Stimulated activated naive B cell treated with anti-CD40 and anti-IgM and Interleukin-4, amounts not matched to agents 10 μg/mL and 1 μg/mL and 100 μg/mL, for 72 hours (primary cell): ENCODE measurements around the gene ROCK2.

Experiments
- ATAC-seq, 2 donors: fragments of 150-1000 bp; cut with Tn5 transposase; replicated peaks; 2 replicates each; pipeline ENCODE4 v1.10.0; 2021; ENCODE audit warnings: moderate library complexity in 1 of 2
- DNase-seq: peaks from one replicate; pipeline ENCODE4 v3.0.0; 2021
- H3K27ac Mint-ChIP-seq: one replicate; pipeline ENCODE4 v1.8.0; 2022; ENCODE audit warnings: mild to moderate bottlenecking, mixed read lengths
- H3K27me3 Mint-ChIP-seq, 2 donors: one replicate each; pipeline ENCODE4 v1.8.0; 2022; ENCODE audit warnings: mixed read lengths in 2 of 2
- H3K36me3 Mint-ChIP-seq, 2 donors: one replicate each; pipeline ENCODE4 v1.8.0; 2022; ENCODE audit warnings: mixed read lengths in 2 of 2, mild to moderate bottlenecking in 1 of 2
- H3K4me1 Mint-ChIP-seq, 2 donors: one replicate each; pipeline ENCODE4 v1.8.0; 2022; ENCODE audit warnings: mixed read lengths in 2 of 2, mild to moderate bottlenecking in 1 of 2
- H3K4me3 Mint-ChIP-seq, 2 donors: one replicate each; pipeline ENCODE4 v1.8.0; 2022; ENCODE audit warnings: mild to moderate bottlenecking in 2 of 2, mixed read lengths in 2 of 2, moderate library complexity in 1 of 2
- H3K9me3 Mint-ChIP-seq, 2 donors: one replicate each; pipeline ENCODE4 v1.8.0; 2022; ENCODE audit warnings: mixed read lengths in 2 of 2, mild to moderate bottlenecking in 1 of 2

ROCK2 gene

GRCh38 chr2:11144738-11145079 is 199.7 kb downstream of the ROCK2 start:
- DNase-seq (no peak), ATAC-seq (no peak)
- peaks cover 0 to 1% of the 10 kb centered on the region in 2 donors for H3K9me3 Mint-ChIP-seq

GRCh38 chr2:11144077-11144737 is 200.2 kb downstream of the ROCK2 start:
- no peaks in the 10 kb centered on the region for H3K36me3 Mint-ChIP-seq
- DNase-seq (no peak), ATAC-seq (no peak)
- peaks cover 14 to 17% of the 10 kb centered on the region in 2 donors for H3K27me3 Mint-ChIP-seq
- no peak overlapping the region for H3K27ac Mint-ChIP-seq
- no peak overlapping the region for H3K4me3 Mint-ChIP-seq
- peaks cover 3 to 9% of the 10 kb centered on the region in 2 donors for H3K4me1 Mint-ChIP-seq
- peaks cover 0 to 1% of the 10 kb centered on the region in 2 donors for H3K9me3 Mint-ChIP-seq

More at GRCh38 chr2:11144738-11145079, 199.7 kb downstream of the ROCK2 start:
- no peak overlapping the region for H3K27ac Mint-ChIP-seq
- no peak overlapping the region for H3K4me3 Mint-ChIP-seq
- peaks cover 3 to 9% of the 10 kb centered on the region in 2 donors for H3K4me1 Mint-ChIP-seq
- H3K27me3 Mint-ChIP-seq: peaks cover 14 to 17% of the 10 kb centered on the region in 2 donors
- H3K36me3 Mint-ChIP-seq: no peaks in the 10 kb centered on the region

GRCh38 chr2:11142987-11143386 is 201.4 kb downstream of the ROCK2 start:
- no peak overlapping the region for H3K4me3 Mint-ChIP-seq
- H3K36me3 Mint-ChIP-seq: no peaks in the 10 kb centered on the region
- no peak overlapping the region for H3K27ac Mint-ChIP-seq
- peaks cover 0 to 1% of the 10 kb centered on the region in 2 donors for H3K9me3 Mint-ChIP-seq
- no peak for ATAC-seq
- peaks cover 14 to 17% of the 10 kb centered on the region in 2 donors for H3K27me3 Mint-ChIP-seq
- DNase-seq: no peak
- peaks cover 3 to 9% of the 10 kb centered on the region in 2 donors for H3K4me1 Mint-ChIP-seq

GRCh38 chr2:11142330-11142729 is 202.1 kb downstream of the ROCK2 start:
- Mint-ChIP-seq H3K36me3 (no peaks in the 10 kb centered on the region), H3K27me3 (peaks cover 17% of the 10 kb centered on the region in 2 donors), H3K4me3 (no peak overlapping the region), H3K4me1 (peaks cover 3 to 9% of the 10 kb centered on the region in 2 donors), H3K27ac (no peak overlapping the region), H3K9me3 (peaks cover 0 to 1% of the 10 kb centered on the region in 2 donors)
- ATAC-seq: no peak
- no peak for DNase-seq

GRCh38 chr2:11141319-11141718 is 203.1 kb downstream of the ROCK2 start:
- H3K27ac Mint-ChIP-seq: no peak overlapping the region
- DNase-seq (no peak), ATAC-seq (no peak)
- H3K36me3 Mint-ChIP-seq: no peaks in the 10 kb centered on the region
- no peak overlapping the region for H3K4me3 Mint-ChIP-seq
- H3K27me3 Mint-ChIP-seq: peaks cover 23 to 24% of the 10 kb centered on the region in 2 donors
- H3K9me3 Mint-ChIP-seq: no peaks in the 10 kb centered on the region
- H3K4me1 Mint-ChIP-seq: peaks cover 3 to 9% of the 10 kb centered on the region in 2 donors

- Mint-ChIP-seq H3K27me3 (peaks cover 28 to 30% of the 10 kb centered on the region in 2 donors), H3K36me3 (no peaks in the 10 kb centered on the region), H3K27ac (no peak overlapping the region), H3K4me1 (peaks cover 1 to 7% of the 10 kb centered on the region in 2 donors), H3K4me3 (no peak overlapping the region), H3K9me3 (no peaks in the 10 kb centered on the region)
- ATAC-seq: no peak
- no peak for DNase-seq
These were observed 203.9 kb downstream of the ROCK2 start for GRCh38 chr2:11140492-11140891.

GRCh38 chr2:11134349-11134748 is 210.1 kb downstream of the ROCK2 start:
- peaks cover 13% of the 10 kb centered on the region in 2 donors for H3K27me3 Mint-ChIP-seq
- H3K4me1 Mint-ChIP-seq: peaks cover 17 to 20% of the 10 kb centered on the region in 2 donors
- H3K4me3 Mint-ChIP-seq: no peak overlapping the region
- DNase-seq: no peak
- H3K9me3 Mint-ChIP-seq: no peaks in the 10 kb centered on the region
- no peak overlapping the region for H3K27ac Mint-ChIP-seq
- no peak for ATAC-seq
- H3K36me3 Mint-ChIP-seq: no peaks in the 10 kb centered on the region

GRCh38 chr2:11133936-11134320 is 210.5 kb downstream of the ROCK2 start:
- H3K4me3 Mint-ChIP-seq: no peak overlapping the region
- H3K36me3 Mint-ChIP-seq: no peaks in the 10 kb centered on the region
- H3K27me3 Mint-ChIP-seq: peaks cover 13% of the 10 kb centered on the region in 2 donors
- DNase-seq: no peak
- no peak overlapping the region for H3K27ac Mint-ChIP-seq
- peaks cover 17 to 20% of the 10 kb centered on the region in 2 donors for H3K4me1 Mint-ChIP-seq
- H3K9me3 Mint-ChIP-seq: no peaks in the 10 kb centered on the region
- ATAC-seq: no peak

- no peaks in the 10 kb centered on the region for H3K9me3 Mint-ChIP-seq
- H3K4me1 Mint-ChIP-seq: peaks cover 20 to 23% of the 10 kb centered on the region in 2 donors
- DNase-seq (no peak), ATAC-seq (peak in 1 of 2 donors; percentile 5)
- no peaks in the 10 kb centered on the region for H3K36me3 Mint-ChIP-seq
- H3K27me3 Mint-ChIP-seq: peaks cover 13% of the 10 kb centered on the region in 2 donors
- peak overlapping the region; percentile 90 to 93 for H3K4me3 Mint-ChIP-seq
- peak overlapping the region; percentile 92 for H3K27ac Mint-ChIP-seq
These were observed 211.0 kb downstream of the ROCK2 start for GRCh38 chr2:11133238-11133935.

GRCh38 chr2:11132036-11132671 is 212.3 kb downstream of the ROCK2 start:
- Mint-ChIP-seq H3K36me3 (no peaks in the 10 kb centered on the region), H3K9me3 (no peaks in the 10 kb centered on the region), H3K27ac (no peak overlapping the region), H3K4me1 (peaks cover 26 to 28% of the 10 kb centered on the region in 2 donors), H3K4me3 (peak overlapping the region; percentile 90 to 93), H3K27me3 (peaks cover 10 to 13% of the 10 kb centered on the region in 2 donors)
- DNase-seq: no peak
- peak in 1 of 2 donors; percentile 6 for ATAC-seq

GRCh38 chr2:11131166-11131920 is 213.1 kb downstream of the ROCK2 start:
- peak overlapping the region; percentile 3 to 90 for H3K4me3 Mint-ChIP-seq
- no peaks in the 10 kb centered on the region for H3K36me3 Mint-ChIP-seq
- H3K9me3 Mint-ChIP-seq: no peaks in the 10 kb centered on the region
- H3K27ac Mint-ChIP-seq: peak overlapping the region; percentile 59
- peaks cover 6 to 7% of the 10 kb centered on the region in 2 donors for H3K27me3 Mint-ChIP-seq
- ATAC-seq (no peak), DNase-seq (no peak)
- H3K4me1 Mint-ChIP-seq: peaks cover 26 to 28% of the 10 kb centered on the region in 2 donors
